KOPT-K1 (cell line): ENCODE measurements around the gene NF2.

Experiments used
- H3K27ac ChIP-seq: fragments of 200-600 bp; sonication (generic); 2 replicates; pipeline ENCODE4 v1.5.1; 2016; ENCODE audit warnings: antibody characterized with exemption, mild to moderate bottlenecking, low read depth, low read length; ENCODE audit not compliant: poor library complexity, severe bottlenecking
- H3K36me3 ChIP-seq: fragments of 200-600 bp; sonication (generic); 2 replicates; pipeline ENCODE4 v1.5.1; 2017; ENCODE audit warnings: antibody characterized with exemption, mild to moderate bottlenecking, low read length, moderate library complexity; ENCODE audit not compliant: insufficient read depth
- H3K9me3 ChIP-seq: fragments of 200-600 bp; sonication (generic); 2 replicates; pipeline ENCODE4 v1.5.1; 2017; ENCODE audit warnings: antibody characterized with exemption, low read length, mild to moderate bottlenecking; ENCODE audit not compliant: insufficient read depth, poor library complexity, severe bottlenecking

The NF2 gene

GRCh38 chr22:29690476-29690875, 87.0 kb downstream of the NF2 start:
- peaks cover 82% of the 10 kb centered on the region for H3K36me3 ChIP-seq
- no peaks in the 10 kb centered on the region for H3K9me3 ChIP-seq
- no peak overlapping the region for H3K27ac ChIP-seq

DNA sequence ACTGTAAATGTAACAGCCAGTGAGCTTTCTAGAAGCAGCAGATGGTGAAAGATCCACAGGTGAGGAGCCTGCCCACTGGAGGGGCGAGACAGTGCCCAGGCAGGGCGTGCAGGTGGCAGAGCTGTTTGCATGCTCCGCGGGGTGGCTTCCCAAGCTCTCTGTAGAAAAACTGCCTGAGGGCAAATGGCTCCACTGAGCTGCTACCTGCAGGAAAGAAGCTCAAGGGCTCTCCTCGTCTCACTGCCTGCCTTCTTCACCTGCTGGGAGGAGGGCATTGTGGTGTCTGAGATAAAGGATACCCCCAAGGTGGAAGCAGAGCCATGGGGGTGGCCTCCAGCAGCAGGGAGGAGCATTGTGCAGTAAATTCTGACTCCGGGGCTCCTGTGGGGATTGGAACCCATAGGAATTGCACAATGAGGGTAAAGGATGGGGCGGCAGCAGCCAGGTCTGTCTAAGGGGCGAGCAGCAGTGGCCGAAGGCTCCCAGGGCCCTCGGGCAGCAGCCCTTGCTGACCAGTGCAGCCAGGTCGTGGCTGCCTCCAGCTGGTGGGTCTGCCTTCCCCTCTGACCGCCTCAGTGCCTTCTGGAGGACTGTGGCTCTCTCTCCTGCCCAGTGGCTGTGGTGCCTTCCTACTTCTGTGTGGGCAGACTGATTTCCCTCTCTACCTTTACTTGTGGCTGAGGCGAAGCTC, 88.3 kb downstream of the NF2 start:
- Histone ChIP-seq H3K9me3 (no peaks in the 10 kb centered on the region), H3K27ac (no peak overlapping the region), H3K36me3 (peaks cover 86% of the 10 kb centered on the region)

GRCh38 chr22:29692327-29692640, 88.9 kb downstream of the NF2 start:
- no peaks in the 10 kb centered on the region for H3K9me3 ChIP-seq
- peaks cover 86% of the 10 kb centered on the region for H3K36me3 ChIP-seq
- no peak overlapping the region for H3K27ac ChIP-seq

- Histone ChIP-seq H3K9me3 (no peaks in the 10 kb centered on the region), H3K36me3 (peaks cover 86% of the 10 kb centered on the region), H3K27ac (no peak overlapping the region)
These were observed 89.7 kb downstream of the NF2 start for GRCh38 chr22:29693161-29693560.

- H3K27ac ChIP-seq: no peak overlapping the region
- peaks cover 84% of the 10 kb centered on the region for H3K36me3 ChIP-seq
These were observed 90.2 kb downstream of the NF2 start for GRCh38 chr22:29693671-29694070.

GRCh38 chr22:29695129-29695926, 91.9 kb downstream of the NF2 start:
- Histone ChIP-seq H3K36me3 (peaks cover 76% of the 10 kb centered on the region), H3K27ac (no peak overlapping the region), H3K9me3 (no peaks in the 10 kb centered on the region)

More at GRCh38 chr22:29693671-29694070, 90.2 kb downstream of the NF2 start:
- no peaks in the 10 kb centered on the region for H3K9me3 ChIP-seq

GRCh38 chr22:29697853-29698598, 94.6 kb downstream of the NF2 start:
- no peaks in the 10 kb centered on the region for H3K9me3 ChIP-seq
- H3K36me3 ChIP-seq: peaks cover 51% of the 10 kb centered on the region
- no peak overlapping the region for H3K27ac ChIP-seq

- no peak overlapping the region for H3K27ac ChIP-seq
- peaks cover 28% of the 10 kb centered on the region for H3K36me3 ChIP-seq
- no peaks in the 10 kb centered on the region for H3K9me3 ChIP-seq
These were observed 96.9 kb downstream of the NF2 start for GRCh38 chr22:29700206-29700899.

GRCh38 chr22:29700900-29701154, 97.4 kb downstream of the NF2 start:
- Histone ChIP-seq H3K27ac (no peak overlapping the region), H3K36me3 (peaks cover 23% of the 10 kb centered on the region), H3K9me3 (no peaks in the 10 kb centered on the region)

DNA sequence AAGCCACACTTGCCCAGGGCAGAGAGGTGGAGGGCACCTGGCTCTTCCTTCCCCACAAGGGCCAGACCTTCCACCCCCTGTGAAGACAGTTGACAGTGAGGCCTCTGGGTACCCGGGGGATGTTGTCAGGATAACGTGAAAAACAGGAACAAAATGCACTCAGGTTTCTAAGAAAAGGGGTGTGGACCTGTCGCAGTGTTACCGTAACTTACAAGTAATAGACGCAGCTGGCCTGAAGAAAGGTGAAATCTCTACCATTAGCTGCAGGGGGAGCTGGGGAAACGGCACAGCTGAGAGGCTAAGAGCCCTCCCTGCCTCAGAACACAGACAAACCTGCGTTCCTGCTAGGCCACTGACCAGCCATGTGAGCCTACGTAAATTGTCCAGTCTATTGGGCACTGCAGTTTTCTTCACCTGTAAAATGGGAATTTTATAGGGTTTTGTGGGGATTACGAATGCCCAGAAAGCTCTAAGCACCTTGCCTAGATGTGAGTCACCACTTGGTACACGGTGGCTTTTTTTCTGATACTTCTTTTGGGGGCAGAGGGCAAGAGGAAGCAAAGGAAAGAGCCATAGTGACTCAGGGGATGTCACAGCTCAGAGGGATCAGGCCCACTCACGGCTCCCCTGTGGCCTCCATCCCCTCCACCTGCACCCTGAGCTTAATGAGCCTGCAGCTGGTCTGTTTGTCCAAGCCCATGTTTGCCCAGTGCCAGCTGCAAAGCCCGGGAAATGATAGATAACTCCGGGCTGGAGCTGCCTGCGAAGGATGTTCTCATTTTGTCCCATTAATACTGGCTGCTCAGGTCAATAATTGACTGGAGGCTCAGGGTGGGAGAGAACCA, 97.9 kb downstream of the NF2 start:
- H3K36me3 ChIP-seq: peaks cover 18% of the 10 kb centered on the region
- no peaks in the 10 kb centered on the region for H3K9me3 ChIP-seq
- H3K27ac ChIP-seq: no peak overlapping the region

DNA sequence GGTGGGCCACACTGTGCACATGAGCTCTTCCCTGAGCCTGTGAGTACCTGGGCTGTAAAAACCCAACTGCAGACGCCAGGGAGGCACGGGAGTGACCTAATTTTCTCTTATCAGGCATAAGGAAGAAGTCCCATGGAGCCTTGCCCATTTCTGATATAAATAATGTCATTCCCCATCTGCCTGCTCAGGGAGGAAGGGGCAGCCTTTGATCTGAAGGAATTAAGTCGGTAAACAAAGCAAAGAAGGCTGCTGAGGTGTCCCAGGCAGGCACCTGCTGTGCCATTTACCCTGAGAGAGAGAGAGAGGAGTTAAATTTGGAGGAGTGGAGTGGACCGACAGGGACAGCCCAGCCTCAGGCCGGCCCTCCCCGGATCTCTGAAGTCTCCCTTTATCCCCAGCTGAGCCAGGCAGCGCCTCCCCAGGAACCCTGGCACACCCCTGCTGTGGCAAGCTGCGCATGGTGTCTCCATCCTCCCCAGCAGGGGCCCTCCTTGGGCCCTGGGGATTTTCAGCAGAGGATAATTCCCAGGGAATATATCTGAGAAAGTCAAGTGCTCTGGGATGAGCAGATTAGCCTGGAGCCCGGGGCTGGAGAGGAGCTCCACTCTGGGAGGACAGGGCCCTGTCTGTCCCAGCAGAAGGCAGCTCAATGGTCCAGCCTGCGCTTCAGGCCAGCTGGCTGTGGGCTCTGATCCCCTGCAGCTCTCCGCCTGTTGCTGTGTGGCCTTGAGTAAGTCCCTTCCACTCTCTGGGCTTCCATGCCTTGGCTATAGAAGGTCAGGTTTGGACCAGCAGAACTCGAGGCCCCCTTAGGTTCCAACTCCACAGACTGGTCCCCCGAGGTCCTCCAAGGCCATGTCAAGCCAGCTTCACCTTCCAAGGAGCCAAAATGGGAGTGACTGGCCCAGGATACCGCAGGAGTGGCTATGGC, 98.8 kb downstream of the NF2 start:
- Histone ChIP-seq H3K9me3 (no peaks in the 10 kb centered on the region), H3K36me3 (peaks cover 11% of the 10 kb centered on the region), H3K27ac (no peak overlapping the region)

DNA sequence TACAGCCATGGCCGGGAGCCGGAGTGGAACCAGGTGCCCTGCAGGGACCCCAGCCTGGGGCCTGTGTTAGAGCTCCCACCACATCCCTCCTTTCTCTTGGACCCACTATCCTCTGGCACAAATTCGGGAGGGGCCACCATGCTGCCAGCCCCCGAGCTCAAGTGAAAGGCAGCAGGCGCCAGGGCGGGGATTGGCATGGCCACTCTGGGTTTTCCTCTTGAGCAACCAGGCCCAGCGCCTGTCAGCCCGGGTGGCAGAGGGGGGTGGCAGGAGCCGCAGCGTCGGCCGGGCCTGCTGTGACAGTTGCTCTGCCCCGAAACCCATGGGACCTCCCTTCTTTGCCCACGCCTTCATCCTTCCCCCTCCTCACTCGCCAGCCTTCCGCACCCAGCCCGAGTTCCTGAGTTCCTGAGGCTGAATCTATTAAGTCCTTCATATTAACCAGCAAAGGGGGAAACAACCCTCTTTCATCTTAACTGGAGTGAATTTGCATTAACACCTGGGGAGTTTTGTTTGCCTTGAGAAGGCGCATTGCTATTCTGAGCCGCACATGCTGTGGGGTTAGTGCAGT, 99.6 kb downstream of the NF2 start:
- no peak overlapping the region for H3K27ac ChIP-seq
- peaks cover 4% of the 10 kb centered on the region; the same call in 1 of the 2 replicates for H3K36me3 ChIP-seq
- H3K9me3 ChIP-seq: no peaks in the 10 kb centered on the region

DNA sequence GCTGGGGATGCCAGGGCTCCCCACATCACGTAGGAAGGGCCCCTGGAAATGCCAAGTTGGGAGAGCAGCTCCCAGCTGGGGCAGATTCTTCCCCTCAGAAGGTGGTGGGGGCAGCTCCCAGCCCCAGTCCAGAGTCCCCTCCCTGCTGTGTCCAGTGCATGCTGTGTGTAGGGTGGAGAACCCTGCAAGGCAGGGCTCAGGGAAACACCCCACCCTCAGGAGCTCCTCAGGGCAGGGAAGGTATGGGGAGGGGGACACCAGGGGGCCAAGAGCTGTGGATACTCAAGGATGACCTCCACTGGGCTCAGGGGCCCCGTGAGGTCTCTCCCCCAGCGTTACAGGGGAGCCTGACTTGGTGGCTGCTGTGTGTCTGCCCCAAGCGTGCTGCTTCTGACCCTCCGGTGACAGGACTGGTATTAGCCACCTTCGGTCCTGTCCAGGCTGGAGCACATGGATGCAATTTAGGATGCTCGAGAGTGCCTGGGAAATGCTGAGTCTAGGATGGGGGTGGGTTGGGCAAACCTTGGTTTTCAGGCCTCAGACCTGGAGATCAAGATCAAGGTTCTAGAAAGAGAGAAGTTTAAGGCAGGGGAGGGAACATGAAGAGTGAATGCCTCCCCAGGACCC, 100.2 kb downstream of the NF2 start:
- Histone ChIP-seq H3K36me3 (no peaks in the 10 kb centered on the region; the same call in 1 of the 2 replicates), H3K9me3 (no peaks in the 10 kb centered on the region), H3K27ac (no peak overlapping the region)
